HG02588 (cell line): ENCODE results near the gene HAUS1.
"Not testable (repeated sequence)": the region's sequence is repeated elsewhere in the genome, so short reads cannot be mapped to it uniquely, and the experiment has no call there.

Experiments
- ATAC-seq: cut with Tn5 transposase; IDR thresholded peaks from one replicate; pipeline ENCODE4 v1.9.1; 2021; ENCODE audit warnings: mild to moderate bottlenecking, moderate library complexity; ENCODE audit not compliant: unreplicated experiment

The HAUS1 gene

DNA sequence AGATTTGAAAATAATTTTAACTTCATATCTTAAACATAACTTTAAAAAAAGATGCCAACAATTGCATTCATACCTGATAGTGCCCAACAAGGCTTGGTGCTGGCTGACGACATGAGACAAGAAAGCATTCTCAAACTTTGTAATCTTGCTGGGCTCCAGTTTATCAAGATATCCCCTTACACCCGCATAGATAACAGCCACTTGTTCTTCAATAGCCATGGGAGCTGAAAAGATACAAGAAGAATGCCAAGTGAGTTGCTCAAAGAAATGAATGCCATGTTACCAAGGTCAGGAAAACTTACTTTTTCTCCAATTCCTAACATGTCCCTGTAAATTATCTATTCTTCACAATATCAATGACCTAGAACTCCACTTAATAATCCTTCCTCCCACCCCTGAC, 19.8 kb upstream of the HAUS1 start:
- no peak for ATAC-seq

GRCh38 chr18:46088501-46088900, 15.7 kb upstream of the HAUS1 start:
- ATAC-seq, result not testable (repeated sequence)

DNA sequence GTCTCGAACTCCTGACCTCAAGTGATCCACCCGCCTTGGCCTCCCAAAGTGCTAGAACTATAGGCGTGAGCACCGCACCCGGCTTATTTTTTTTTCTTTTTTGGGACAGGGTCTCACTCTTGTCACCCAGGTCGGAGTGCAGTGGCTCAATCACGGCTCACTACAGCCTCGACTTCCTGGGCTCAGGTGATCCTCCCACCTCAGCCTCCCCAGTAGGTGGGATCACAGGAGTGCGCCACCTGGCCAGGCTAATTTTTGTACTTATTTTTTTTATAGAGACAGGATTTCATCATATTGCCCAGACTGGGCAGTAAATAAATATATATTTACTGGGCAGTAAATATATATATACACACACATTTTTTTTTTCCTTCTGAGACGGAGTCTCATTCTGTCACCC, 8.7 kb upstream of the HAUS1 start:
- no peak for ATAC-seq

- ATAC-seq, result no peak
These were observed 7.4 kb upstream of the HAUS1 start for GRCh38 chr18:46096651-46097300.

DNA sequence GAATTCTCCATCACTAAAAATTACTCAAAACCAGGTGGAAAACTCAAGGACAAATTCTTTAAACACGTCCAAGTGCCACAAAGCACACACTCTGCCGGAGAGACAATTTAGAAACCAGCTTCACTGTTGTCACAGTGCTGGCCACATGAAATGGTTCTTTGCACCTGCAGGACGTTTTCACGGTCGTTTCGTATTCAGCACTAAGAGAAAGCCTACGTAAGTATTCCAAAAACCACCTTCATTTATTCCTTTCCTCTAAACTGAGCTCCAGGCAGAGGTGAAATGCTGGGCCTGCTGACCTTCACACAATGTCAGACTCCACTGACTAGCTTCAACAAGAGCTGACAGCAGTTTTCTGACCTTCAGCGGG, 6.8 kb upstream of the HAUS1 start:
- ATAC-seq, result peak; percentile 34

DNA sequence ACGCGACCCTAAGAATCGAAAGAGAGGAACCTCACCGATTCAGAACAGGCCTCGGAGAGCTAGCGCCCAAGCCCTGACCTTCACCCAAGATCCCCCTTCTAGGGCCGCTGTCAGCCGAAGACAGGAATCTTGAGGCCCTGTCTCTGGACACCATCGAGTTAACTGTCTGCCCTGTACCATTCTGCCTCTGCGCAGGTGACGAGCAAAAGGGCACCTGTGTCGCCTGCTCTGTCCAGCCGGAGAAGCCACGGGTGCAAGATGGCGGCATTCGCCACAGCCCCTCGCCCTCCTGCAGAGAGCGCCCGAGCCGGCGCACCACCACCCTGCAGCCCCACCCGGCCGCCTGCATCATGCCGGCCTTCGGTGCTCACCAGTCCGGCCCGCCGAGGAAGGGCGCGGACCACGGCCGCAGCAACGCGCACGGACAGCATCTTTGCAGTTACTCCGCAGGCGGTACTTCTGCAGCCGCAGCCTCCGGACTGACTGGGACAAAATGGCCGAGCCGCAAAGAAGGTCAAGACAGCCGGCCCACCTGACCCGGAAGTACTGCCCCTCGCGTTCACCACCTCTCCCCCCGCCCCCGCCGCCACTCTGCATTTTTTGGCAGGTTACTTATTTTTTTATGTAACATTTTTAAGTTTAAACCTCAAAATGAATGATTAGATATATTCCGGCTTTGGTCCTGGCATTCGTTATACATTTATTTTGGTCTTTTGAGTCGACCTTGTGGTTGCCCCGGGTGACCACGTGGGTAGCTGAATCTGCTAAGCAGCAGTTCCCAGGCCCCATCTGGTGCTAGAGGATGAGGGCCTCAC, 6.2 kb upstream of the HAUS1 start, which contains the start of gene ATP5F1A:
ATP5F1A (minus strand) TSS at position 496 of the 815 bp plus-strand sequence; CDS start at position 431, 65 bp downstream.
- ATAC-seq, result peak; percentile 75

- no peak for ATAC-seq
These were observed 5.6 kb upstream of the HAUS1 start for GRCh38 chr18:46098616-46098933.

DNA sequence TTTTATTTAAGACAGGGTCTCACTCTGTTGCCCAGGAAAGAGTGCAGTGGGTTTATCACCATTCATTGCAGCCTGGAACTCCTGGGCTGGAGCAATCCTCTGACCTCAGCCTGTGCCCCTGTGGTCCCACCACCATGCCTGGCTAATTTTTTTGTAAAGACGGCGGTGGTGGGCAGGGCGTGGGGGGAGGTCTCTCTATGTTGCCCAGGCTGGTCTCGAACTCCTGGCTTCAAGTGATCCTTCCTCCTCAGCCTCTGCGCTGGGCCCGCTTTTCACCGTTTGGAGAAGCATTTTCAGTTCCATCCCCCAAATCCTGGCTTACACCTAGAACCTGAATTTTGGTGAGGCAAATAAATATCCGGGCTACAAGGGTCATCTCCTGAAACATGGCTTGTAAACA, 4.7 kb upstream of the HAUS1 start:
- no peak for ATAC-seq

GRCh38 chr18:46109386-46109785, 5.2 kb downstream of the HAUS1 start:
- no peak for ATAC-seq

DNA sequence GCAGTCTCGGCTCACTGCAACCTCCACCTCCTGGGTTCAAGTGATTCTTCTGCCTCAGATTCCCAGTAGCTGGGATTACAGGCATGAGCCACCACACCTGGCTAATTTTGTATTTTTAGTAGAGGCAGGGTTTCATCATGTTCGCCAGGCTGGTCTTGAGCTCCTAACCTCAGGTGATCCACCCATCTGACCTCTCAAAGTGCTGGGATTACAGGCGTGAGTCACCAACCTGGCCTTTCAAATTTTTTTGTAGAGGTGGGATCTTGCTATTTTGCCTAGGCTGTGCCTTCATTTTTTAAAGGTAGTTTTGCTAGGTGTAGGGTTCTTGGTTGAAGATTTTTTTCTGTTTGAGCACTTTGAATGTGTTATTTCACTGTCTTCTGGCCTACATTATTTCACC, 6.2 kb downstream of the HAUS1 start:
- no peak for ATAC-seq

DNA sequence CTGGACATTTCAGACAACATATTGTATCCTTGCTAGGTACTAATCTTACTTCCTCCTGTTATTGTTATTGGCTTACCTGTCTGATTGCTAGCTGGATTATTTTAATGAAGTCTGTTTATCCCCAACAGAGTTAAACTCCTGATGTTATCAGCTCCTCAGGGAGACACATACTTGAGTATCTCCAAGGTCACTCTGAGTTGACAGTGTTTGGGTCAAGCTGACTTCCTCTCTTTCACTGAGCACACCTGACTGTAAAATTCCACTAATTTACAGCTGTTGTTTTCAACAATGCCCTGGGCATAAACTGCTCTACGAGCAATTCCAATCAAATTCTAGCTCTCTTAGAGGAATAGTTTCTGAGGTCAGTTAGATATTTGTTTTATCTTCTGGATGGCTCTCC, 9.6 kb downstream of the HAUS1 start:
- ATAC-seq, result no peak

GRCh38 chr18:46126625-46127024, 22.4 kb downstream of the HAUS1 start:
- ATAC-seq, result not testable (repeated sequence)

- ATAC-seq, result no peak
These were observed 25.9 kb downstream of the HAUS1 start for GRCh38 chr18:46130061-46130460.

GRCh38 chr18:46130549-46130948, 26.4 kb downstream of the HAUS1 start:
- not testable (repeated sequence) for ATAC-seq

GRCh38 chr18:46133534-46133933, 29.3 kb downstream of the HAUS1 start:
- ATAC-seq, result no peak

DNA sequence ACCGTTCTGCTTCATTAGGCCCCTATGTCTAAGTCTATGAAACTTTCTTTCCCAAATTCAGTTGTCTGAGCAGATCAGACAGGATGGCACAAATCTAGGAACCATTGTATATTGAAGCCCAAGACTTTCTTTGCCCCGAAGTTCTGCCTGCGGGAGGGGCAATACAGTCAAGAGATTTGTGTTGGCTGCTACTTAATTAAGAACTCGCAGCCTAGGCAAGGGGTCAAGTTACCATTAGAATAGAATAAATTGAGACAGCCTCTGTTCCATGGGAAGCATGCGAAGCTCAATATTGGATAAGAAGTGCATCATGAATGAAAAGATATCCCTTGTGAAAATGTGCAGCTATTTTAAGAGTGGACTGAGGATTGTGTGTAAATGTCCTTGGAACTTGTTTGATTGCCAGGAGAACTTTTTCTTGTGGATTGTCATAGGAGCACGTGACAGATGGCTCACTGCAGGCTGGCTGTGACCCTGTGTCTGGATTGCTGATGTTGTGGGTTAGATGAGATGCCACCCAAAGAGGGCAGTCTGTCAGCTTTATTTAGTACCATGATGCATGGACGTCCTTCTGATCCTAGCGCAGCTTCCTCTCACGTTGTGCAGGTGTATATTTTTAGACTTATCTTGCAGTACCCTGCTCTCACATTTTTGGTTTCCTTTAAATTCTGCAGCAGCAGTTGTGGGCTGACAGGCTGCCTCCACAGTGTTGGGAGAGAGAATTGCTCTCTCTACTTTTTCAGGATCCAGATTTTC, 30.9 kb downstream of the HAUS1 start:
- ATAC-seq, result no peak

GRCh38 chr18:46140173-46140572, 36.0 kb downstream of the HAUS1 start:
- no peak for ATAC-seq

- no peak for ATAC-seq
These were observed 37.0 kb downstream of the HAUS1 start for GRCh38 chr18:46141199-46141598.

GRCh38 chr18:46148810-46149209, 44.6 kb downstream of the HAUS1 start:
- no peak for ATAC-seq

DNA sequence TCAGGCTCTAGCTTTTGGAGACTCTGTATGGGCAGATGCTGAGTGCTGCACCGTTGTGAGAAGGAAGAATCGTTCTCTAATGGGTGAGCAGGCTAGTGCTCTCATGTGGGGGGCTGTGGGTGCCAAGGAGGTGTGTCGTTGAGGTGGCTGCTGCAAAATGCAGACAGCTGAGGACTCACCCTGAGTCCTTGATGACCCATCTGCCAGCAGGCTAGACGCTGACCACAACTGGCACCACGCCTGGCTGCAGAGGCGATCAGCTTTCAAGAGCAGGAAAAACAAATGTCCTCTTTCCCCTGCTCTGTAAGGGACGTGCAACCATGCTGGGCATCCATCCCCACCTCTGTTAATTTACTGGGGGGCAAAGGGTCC, 48.2 kb downstream of the HAUS1 start:
- no peak for ATAC-seq

DNA sequence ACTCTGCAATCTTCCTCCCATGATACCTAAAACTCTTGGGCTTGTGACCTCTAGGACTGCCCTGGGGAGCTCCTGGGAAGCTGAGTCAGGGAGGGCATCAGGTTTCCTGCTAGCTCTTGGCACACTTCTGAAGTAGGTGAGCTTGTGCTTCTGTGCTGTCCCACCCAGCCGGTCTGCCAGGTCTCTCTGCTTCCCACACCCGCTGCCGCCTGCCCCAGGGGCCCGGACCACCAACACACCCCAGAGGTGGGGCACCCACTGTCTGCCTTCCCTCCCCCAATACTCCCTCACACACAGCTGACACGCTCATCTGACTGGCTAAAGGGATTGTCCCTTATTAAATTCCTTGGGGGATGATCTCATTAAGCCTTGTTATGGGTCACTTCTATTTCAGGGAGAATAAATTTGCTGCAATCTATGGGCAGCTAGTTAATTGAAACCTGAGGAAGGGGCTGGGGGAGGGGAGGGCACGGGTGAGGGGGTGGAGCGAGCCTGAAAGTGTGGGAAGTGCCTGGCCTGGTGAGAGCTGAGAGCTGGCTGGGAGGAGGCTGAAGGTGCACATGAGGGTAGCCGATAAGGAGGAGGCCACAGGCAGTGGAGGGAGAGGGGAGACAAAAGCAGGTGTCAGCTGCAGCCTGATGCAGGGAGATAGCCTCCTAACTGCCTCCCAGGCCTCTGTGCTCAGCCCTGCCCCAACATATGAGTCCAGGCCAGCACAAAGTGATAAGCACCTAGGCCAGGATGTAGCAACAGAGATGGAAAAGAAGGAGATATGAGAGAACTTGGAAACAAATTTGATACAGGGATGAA, 48.8 kb downstream of the HAUS1 start:
- no peak for ATAC-seq
